Measurements from ENCODE around the gene IPO7.
"Not testable (repeated sequence)": the region's sequence is repeated elsewhere in the genome, so short reads cannot be mapped to it uniquely, and the experiment has no call there.

IPO7 gene

GRCh38 chr11:9401884-9402283 lies 17.4 kb downstream of the IPO7 start:
- not testable (repeated sequence) for DNase-seq

DNA sequence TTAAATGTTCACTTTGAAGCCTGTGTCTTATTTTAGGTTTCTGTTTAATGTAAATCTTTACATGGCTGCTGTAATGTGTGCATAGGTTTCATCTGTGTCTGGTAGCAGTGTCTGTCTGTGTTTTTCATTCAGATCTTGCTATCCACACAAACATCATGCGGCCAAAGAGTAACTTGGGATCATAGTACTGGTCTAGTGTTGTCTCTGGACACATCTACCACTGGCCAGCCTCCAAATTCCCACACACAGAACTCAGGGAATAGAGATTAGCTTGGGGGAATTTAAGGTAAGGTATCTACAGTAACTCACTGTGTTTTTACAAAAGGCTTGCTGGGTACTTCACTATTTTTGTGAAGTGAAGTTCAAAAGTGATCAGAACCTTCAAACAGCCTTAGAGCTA lies 44.3 kb downstream of the IPO7 start:
- no peak for DNase-seq

DNA sequence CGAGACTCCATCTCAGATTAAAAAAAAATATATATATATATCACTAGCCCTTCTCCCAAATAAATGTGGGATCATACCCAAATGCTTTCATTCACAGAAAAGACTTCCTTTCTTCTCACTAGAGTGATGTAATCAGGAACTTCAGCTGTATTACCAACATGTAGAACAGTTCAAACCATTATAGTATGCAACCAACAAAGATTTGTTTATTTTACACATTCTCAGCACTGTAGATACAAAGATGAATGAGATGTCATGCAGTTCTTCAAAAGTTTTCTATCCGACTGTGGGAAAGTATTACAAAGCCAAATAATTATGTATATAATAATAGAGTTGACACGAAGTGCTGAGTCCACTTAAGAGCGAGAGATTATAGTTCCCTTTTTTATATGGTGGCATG lies 54.2 kb downstream of the IPO7 start:
- DNase-seq: no peak

GRCh38 chr11:9446230-9446629 lies 61.8 kb downstream of the IPO7 start:
- no peak for DNase-seq

DNA sequence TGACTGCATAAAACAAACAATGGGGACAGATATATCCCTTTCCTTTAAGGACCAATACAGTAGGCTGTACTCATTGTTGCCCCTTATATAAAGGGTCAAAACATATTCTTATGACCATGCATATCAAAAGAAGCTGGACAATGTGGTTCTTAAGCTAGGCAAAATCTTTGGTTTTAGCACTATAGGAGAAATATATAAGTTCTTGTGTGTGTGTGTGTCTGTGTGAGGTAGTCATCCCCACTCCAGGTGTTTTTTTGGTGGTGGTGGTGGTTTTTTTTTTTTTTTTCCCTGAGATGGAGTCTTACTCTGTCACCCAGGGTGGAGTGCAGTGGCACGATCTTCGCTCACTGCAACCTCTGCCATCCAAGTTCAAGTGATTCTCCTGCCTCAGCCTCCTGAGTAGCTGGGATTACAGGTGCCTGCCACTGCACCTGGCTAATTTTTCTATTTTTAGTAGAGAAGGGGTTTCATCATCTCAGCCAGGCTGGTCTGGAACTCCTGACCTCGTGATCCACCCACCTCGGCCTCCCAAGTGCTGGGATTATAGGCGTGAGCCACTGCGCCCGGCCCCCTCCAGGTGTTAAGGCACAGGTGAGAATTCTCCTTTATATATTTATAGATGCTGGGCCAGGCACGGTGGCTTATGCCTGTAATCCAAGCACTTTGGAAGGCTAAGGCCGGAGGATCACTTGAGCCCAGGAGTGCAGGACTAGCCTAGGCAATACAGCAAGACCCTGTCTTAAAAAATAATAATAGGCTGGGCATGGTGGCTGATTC lies 64.3 kb downstream of the IPO7 start:
- DNase-seq: no peak

- DNase-seq: peak; percentile 24
These were observed 67.6 kb downstream of the IPO7 start for GRCh38 chr11:9452023-9452422.

DNA sequence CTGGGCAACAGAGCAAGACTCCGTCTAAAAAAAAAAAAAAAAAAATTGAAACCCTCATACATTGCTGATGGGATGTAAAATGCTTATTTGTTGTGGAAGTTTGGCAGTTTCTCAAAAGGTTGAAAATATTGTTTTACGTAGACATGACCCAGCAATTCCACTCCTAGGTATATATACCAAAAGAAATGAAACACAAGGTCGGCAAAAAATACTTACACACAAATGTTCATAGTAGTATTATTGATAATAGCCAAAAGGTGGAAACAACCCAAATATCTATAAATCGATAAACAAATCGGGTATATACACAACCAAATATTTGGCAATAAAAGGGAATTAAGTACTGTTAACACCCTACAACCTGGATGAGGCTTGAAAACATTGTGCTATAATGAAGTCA lies 71.3 kb downstream of the IPO7 start:
- DNase-seq: no peak

GRCh38 chr11:9459667-9460321 lies 75.3 kb downstream of the IPO7 start:
- DNase-seq: peak; percentile 65

- DNase-seq: peak; percentile 100
These were observed 76.0 kb downstream of the IPO7 start, which contains the start of gene ZNF143 for GRCh38 chr11:9460322-9461062. ZNF143 (plus strand) TSS chr11:9461012; CDS start chr11:9471309, 10,297 bp downstream.

DNA sequence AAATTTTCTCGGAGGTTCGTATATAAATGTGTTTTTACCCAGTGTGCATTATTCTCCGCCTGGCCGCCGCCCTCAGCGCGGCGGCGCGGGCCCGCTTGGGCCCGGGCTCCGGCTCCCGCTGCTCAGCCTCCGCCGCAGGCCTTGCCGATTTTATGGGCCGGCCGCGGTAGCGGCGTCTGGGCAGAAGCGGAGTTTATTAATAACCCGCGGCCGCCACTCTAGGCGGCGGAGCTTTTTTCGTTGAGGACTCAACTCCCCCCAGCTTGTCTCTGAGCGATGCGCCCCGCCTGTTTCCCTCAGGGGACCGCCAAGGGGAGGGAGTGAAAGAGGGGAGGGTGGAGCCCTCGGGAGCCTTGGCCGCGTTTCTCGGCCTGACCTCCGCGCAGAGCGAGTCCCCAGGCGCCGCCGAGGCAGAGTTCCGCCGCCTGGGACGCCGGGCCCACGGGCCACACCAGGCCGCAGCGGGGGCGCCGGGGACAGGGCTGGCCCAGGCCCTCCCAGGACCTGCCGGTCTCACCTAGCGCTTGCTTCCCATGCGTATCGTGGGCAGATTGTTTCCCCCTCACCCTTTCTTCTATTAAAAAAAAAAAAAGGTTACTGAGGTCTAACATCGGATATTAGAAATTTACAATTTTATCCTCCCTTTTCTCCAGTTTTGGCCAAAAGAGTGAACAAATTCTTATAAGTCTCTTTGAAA lies 76.8 kb downstream of the IPO7 start:
- DNase-seq: peak; percentile 97

- DNase-seq: peak; percentile 47
These were observed 77.3 kb downstream of the IPO7 start for GRCh38 chr11:9461760-9462134.

- DNase-seq: no peak
These were observed 77.8 kb downstream of the IPO7 start for GRCh38 chr11:9462172-9462799.

DNA sequence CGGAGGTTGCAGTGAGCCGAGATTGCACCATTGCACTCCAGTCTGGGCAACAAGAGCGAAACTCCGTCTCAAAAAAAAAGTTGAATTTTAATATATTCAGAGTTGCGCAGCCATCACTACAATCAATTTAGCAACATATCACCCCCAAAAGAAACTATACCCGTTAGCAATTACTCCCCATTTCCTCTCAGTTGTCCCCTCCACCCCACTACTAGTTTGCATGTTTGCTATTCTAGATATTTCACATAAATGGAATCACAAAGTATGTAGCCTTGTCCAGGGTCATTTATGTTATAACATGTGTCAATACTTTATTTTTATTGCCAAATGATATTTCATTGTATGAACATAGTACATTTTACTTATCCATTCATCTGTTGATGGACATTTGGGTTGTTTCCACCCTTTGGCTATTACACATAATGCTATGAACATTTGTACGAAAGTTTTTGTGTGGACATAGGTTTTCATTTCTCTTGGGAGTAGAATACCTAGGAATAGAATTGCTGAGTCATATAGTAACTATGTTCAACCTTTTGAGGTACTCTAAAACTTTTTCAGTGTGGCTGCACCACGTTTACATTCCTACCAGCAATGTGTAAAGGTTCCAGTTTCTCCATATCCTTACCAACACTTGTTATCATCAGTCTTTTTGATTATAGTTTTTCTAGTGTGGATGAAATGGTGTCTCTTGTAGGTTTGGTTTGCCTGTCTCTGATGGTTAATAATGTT lies 78.5 kb downstream of the IPO7 start:
- no peak for DNase-seq

DNA sequence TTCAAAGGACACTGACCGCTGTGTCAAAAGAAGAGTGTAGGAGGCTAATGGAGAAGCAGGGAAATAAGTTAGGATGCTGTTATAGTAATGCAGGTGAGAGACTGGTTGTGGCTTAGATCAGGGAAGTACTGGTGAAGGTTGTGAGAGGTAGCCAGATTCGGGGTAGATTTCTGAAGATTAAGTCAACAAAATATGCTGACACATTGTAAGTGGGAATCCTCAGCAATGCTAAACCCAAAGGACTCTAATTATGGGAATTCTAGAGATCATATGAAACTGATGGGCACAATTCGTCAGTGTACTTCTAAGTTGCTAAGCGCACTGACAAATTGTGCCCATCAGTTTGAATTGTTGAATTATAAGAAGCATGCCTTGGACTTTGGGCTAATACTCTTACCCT lies 86.3 kb downstream of the IPO7 start:
- DNase-seq: no peak

DNA sequence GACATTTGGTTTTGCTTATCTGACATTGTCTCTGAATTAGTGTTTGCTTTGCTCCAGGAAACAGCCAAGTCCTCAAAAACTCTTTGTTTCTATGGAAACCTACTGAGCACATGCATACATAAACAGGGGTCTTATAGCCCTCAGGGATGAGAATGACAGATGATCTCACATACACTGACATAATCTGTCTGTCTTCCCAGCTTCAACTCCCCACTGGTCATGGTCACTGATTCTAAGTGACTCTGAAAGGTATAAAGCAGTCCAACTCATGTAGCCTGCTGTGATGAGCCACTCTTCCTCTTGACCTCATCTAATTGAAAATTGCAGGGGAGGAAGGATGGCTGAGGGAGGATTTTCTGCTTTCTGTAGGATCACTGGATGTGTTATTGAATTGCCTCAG lies 89.0 kb downstream of the IPO7 start:
- peak; percentile 89 for DNase-seq

GRCh38 chr11:9479899-9480298 lies 95.4 kb downstream of the IPO7 start:
- no peak for DNase-seq

DNA sequence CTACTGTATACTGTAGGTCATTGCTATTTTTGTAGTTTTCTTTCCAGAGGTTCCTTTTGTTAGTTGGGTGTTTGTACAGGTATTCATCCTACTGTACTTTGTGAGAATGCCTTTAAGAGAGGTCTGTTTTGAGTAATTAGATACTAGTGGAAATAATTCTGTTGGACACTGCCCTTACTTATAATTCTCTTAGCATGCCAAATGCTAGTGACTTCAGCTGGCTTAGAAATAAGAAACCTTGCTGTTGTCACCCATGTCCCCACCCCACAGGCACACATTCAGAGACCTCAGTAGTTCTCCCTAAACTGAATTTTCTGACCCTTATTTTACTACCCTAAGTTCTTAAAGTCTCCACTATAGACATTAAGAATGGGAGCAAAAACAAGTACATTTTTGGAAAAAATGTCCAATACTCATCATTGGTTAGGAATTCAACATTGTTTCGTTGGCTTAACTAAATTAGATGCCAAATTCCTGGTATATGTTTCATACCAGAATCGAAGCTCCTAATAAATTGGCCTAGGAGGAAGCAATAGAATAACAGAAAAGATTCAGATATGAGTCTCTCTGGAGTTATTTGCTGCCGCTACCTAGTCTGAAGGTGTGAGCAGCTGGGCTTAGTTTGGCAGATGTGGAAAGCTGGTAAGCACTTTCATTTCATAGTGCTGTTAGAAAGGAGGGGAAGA lies 104.8 kb downstream of the IPO7 start:
- no peak for DNase-seq

- no peak for DNase-seq
These were observed 105.9 kb downstream of the IPO7 start for GRCh38 chr11:9490376-9490775.

GRCh38 chr11:9493492-9493891 lies 109.0 kb downstream of the IPO7 start:
- peak; percentile 45 for DNase-seq

- no peak for DNase-seq
These were observed 109.9 kb downstream of the IPO7 start for GRCh38 chr11:9494316-9494715.

DNA sequence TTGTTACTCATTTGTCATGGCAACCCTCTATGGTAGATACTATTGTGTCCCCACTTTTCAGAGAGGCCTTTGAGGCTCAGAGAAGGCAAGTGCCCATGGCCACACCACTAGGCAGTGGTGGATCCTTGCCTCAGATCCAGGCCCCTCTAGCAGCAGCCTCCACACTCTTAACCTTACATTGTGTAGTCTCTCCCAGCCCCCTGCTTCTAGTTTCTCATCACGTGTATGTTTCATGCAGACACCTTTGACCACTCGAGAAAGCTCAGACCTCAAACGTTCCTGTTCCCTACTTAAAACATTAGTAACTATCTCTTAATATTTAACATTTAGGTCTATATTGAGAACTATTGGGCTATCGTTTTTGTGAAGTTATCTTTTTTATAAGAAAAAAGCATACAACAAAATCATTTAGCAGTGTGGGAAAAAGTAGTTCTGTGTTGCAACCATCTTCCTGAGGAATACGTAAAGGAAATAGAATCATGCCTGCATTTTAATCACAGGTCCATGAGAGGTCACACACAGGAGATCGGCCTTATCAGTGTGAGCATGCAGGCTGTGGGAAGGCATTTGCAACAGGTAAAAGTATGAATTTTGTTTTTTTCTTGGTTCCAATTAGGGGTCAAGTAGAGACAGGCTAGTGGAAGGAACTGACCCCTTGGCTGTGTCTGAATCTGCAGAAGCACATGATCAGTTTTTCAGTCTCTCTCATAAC lies 111.5 kb downstream of the IPO7 start:
- DNase-seq: no peak

Measured in NCI-H69 (cell line).